ENCODE measurements around the gene TTYH1. TPM values are rescaled to one million over a fixed set of nuclear protein-coding genes. Genes with fewer than 3 reads are reported as not detected.

TTYH1 gene
- total RNA-seq, 6 experiments from 2014 or later, result 0.30 to 0.93 (median 0.35) TPM; not detected in 1

DNA sequence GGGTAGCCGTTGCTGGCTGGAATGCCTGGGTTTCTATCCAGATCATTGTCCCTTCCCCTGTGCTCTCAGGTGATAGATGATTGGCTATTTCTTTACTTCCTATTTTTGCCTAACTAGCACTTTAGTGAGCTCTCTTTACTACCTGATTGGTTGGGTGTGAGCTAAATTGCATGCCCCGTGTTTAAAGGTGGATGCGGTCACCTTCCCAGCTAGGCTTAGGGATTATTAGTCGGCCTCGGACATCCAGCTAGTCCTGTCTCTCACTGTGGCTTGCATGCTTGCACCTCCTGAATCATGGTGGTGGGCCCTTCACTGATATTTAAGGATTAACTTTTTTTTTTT is 10.1 kb downstream of the TTYH1 start:
- Histone ChIP-seq H3K9me3 (no peaks in the 10 kb centered on the region), H3K27me3 (peaks cover 0 to 3% of the 10 kb centered on the region in 2 donors), H3K4me3 (no peak overlapping the region), H3K27ac (no peak overlapping the region), H3K36me3 (no peaks in the 10 kb centered on the region), H3K4me1 (no peaks in the 10 kb centered on the region)
- DNase-seq (no peak), ATAC-seq (no peak)
- TF ChIP-seq, protein P1, sequence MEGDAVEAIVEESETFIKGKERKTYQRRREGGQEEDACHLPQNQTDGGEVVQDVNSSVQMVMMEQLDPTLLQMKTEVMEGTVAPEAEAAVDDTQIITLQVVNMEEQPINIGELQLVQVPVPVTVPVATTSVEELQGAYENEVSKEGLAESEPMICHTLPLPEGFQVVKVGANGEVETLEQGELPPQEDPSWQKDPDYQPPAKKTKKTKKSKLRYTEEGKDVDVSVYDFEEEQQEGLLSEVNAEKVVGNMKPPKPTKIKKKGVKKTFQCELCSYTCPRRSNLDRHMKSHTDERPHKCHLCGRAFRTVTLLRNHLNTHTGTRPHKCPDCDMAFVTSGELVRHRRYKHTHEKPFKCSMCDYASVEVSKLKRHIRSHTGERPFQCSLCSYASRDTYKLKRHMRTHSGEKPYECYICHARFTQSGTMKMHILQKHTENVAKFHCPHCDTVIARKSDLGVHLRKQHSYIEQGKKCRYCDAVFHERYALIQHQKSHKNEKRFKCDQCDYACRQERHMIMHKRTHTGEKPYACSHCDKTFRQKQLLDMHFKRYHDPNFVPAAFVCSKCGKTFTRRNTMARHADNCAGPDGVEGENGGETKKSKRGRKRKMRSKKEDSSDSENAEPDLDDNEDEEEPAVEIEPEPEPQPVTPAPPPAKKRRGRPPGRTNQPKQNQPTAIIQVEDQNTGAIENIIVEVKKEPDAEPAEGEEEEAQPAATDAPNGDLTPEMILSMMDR (IDR thresholded peaks at IDR 0.05), result no peak
- no peak for TF ChIP-seq POLR2A (IDR thresholded peaks at IDR 0.05)
- WGBS (ENCODE audit: insufficient coverage, low coverage, low lambda C conversion rate, missing lambda C conversion rate), result 68% methylated on average over 5 of the region's 5 CpGs
- intact Hi-C loops (cut with DNase I), result no loop called here

DNA sequence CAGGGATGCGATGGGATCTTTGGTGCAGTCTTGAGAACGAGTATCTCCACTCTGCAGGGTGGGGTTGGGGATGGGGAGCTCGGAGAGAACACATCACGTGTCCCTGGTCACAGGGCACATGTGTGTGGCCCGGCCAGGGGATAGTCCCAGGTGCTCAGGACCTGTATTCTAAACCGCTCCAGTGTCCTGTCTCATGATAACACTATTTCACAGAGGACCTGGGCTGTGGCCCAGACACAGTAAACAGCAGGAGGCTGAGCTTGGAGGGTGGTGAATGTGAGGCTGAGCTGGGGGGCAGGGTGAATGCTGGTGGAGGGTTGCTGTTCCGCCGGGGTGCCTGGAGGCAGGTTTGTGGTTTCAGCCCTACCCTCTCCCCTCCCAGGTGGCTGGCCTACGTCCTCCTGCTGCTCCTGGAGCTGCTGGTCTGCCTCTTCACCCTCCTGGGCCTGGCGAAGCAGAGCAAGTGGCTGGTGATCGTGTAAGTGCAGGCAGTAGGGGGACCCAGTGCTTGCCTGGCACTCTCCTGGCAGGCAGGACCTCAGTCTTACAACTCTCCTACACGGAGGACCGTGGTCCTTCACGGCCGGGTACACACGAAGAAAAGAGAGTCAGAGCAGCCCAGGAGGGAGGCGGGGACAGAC is 11.1 kb downstream of the TTYH1 start:
- intact Hi-C loops (cut with DNase I), result no loop called here
- peaks cover 0 to 9% (median 0%) of the 10 kb centered on the region in 4 donors for H3K4me1 ChIP-seq
- ATAC-seq (no peak), DNase-seq (no peak)
- 61% methylated on average over 5 of the region's 17 CpGs for WGBS (ENCODE audit: insufficient coverage, low coverage, low lambda C conversion rate, missing lambda C conversion rate)
- H3K27me3 ChIP-seq, result peaks cover 0 to 3% of the 10 kb centered on the region in 2 donors
- no peaks in the 10 kb centered on the region for H3K36me3 ChIP-seq
- no peak overlapping the region for H3K4me3 ChIP-seq
- no peaks in the 10 kb centered on the region for H3K9me3 ChIP-seq
- no peak overlapping the region for H3K27ac ChIP-seq
- TF ChIP-seq, protein P1 (IDR thresholded peaks at IDR 0.05), result no peak
- no peak for TF ChIP-seq POLR2A (IDR thresholded peaks at IDR 0.05)

DNA sequence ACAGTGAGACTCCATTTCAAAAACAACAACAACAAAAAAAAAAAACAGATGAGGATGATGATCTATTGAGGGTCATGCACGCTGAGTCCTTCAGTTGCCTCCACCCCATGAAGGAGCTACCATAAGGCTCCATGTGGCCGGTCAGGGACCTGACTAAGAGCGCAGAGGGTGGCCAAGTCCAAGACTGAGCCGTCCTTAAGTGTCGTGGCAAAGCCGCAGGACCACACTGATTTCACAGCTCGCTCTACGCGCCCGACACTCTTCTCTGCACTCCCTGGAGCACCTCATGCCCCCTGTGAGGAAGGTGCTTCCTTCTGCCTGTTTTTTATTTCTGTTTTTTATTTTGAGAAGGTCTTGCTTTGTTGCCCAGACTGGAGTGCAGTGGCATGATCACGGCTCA is 12.3 kb downstream of the TTYH1 start:
- Histone ChIP-seq H3K27me3 (peaks cover 0 to 3% of the 10 kb centered on the region in 2 donors), H3K9me3 (no peaks in the 10 kb centered on the region), H3K36me3 (no peaks in the 10 kb centered on the region), H3K4me3 (no peak overlapping the region), H3K4me1 (peaks cover 0 to 10% (median 0%) of the 10 kb centered on the region in 4 donors), H3K27ac (no peak overlapping the region)
- ATAC-seq (no peak), DNase-seq (no peak)
- intact Hi-C loops (cut with DNase I), result no loop called here
- 65% methylated on average over 3 of the region's 11 CpGs for WGBS (ENCODE audit: insufficient coverage, low coverage, low lambda C conversion rate, missing lambda C conversion rate)
- TF ChIP-seq, protein P1 (IDR thresholded peaks at IDR 0.05), result no peak
- no peak for TF ChIP-seq POLR2A (IDR thresholded peaks at IDR 0.05)

DNA sequence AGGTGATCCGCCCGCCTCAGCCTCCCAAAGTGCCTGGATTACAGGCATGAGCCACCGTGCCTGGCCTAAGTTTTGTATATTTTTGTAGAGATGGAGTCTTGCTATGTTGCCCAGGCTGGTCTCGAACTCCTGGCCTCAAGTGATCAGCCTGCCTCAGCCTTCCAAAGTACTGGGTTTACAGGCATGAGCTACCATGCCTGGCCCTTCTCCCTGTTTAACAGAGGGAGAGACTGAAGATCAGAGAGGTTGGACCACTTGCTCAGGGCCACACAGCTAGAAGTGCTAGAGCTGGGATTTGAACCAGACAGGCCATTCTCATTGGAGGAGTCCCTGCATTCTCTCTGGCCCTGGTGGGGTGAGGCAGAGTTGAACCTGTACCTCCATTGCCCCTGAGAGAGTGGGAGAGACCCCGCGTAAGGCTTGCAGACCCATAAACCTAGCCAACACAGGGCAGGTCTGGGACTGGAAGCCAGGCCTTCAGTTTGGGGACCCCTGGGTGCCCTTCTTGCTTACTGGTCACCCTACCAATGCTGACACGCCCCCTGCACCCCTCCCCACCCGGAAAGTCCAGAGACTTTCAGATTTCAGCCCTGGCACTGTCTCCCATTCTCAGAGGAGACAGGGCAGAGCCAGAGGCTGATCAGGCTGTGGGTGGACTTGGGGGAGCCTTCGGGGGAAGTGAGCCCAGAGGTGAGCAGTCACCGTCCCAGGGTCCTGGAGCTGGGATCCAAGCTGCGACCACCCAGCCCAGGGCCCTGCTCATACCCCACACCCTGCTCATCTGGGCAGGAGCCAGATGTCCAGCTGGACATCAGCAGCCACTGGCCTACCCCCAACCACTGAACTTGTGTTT is 13.3 kb downstream of the TTYH1 start:
- TF ChIP-seq, protein P1 (IDR thresholded peaks at IDR 0.05), result no peak
- TF ChIP-seq POLR2A (IDR thresholded peaks at IDR 0.05), result no peak
- Histone ChIP-seq H3K27me3 (peaks cover 0 to 3% of the 10 kb centered on the region in 2 donors), H3K9me3 (no peaks in the 10 kb centered on the region), H3K4me3 (no peak overlapping the region), H3K4me1 (peaks cover 0 to 10% (median 0%) of the 10 kb centered on the region in 4 donors), H3K36me3 (no peaks in the 10 kb centered on the region), H3K27ac (no peak overlapping the region)
- intact Hi-C loops (cut with DNase I), result no loop called here
- no peak for DNase-seq
- no peak for ATAC-seq
- WGBS (ENCODE audit: insufficient coverage, low coverage, low lambda C conversion rate, missing lambda C conversion rate), result 75% methylated on average over 3 of the region's 11 CpGs
